HS-5 (cell line): ENCODE results near the gene RAB11FIP2.

Source experiments
- DNase-seq: peaks from one replicate; pipeline ENCODE4 v3.0.0-alpha.2; 2012; ENCODE audit warnings: low read depth

The RAB11FIP2 gene

GRCh38 chr10:117980755-117981702 is 65.7 kb downstream of the RAB11FIP2 start:
- no peak for DNase-seq

- DNase-seq, result peak; percentile 69
Measured at GRCh38 chr10:117980216-117980615, 66.5 kb downstream of the RAB11FIP2 start.

GRCh38 chr10:117972168-117972837 is 74.4 kb downstream of the RAB11FIP2 start:
- DNase-seq, result no peak

GRCh38 chr10:117970962-117971361 is 75.8 kb downstream of the RAB11FIP2 start:
- DNase-seq, result no peak

- no peak for DNase-seq
Measured at GRCh38 chr10:117969592-117969991, 77.1 kb downstream of the RAB11FIP2 start.

GRCh38 chr10:117968354-117969182 is 78.2 kb downstream of the RAB11FIP2 start:
- DNase-seq, result no peak

GRCh38 chr10:117967149-117967650 is 79.5 kb downstream of the RAB11FIP2 start:
- no peak for DNase-seq

GRCh38 chr10:117965984-117966383 is 80.8 kb downstream of the RAB11FIP2 start:
- no peak for DNase-seq

GRCh38 chr10:117964536-117964935 is 82.2 kb downstream of the RAB11FIP2 start:
- no peak for DNase-seq

GRCh38 chr10:117960345-117960935 is 86.3 kb downstream of the RAB11FIP2 start:
- DNase-seq, result no peak

- no peak for DNase-seq
Measured at GRCh38 chr10:117956972-117957371, 89.8 kb downstream of the RAB11FIP2 start.

- DNase-seq, result no peak
Measured at GRCh38 chr10:117955176-117955575, 91.6 kb downstream of the RAB11FIP2 start.
